GM23338 (cell line): ENCODE measurements around the gene GKN1.

Experiments used
- CREB1 ChIP-seq: fragments of 250-450 bp; sonication (Bioruptor Pico); IDR thresholded peaks from 2 replicates; pipeline ENCODE4 v1.5.0; 2020; ENCODE audit warnings: low read depth, mild to moderate bottlenecking, moderate library complexity
- CTCF ChIP-seq, 2 experiments: fragments of 200-600 bp in 1 of 2; sonication (generic) in 1 of 2; conservative IDR thresholded peaks; 2 replicates each; pipeline versions ENCODE4 v1.5.1 to v1.6.1; 2016 to 2017; ENCODE audit warnings: antibody characterized with exemption in 2 of 2, low read depth in 2 of 2, mild to moderate bottlenecking in 2 of 2, moderate library complexity in 1 of 2
- EZH2 ChIP-seq: fragments of 200-600 bp; sonication (generic); IDR thresholded peaks from one replicate; pipeline ENCODE4 v1.8.0; 2017; ENCODE audit warnings: antibody characterized with exemption, mild to moderate bottlenecking, low read depth; ENCODE audit not compliant: unreplicated experiment
- EZH2phosphoT487 ChIP-seq: fragments of 200-600 bp; sonication (generic); IDR thresholded peaks from one replicate; pipeline ENCODE4 v1.8.1; 2018; ENCODE audit warnings: antibody characterized with exemption; ENCODE audit not compliant: unreplicated experiment
- JUNB ChIP-seq: IDR thresholded peaks from one replicate; pipeline ENCODE4 v1.6.1; 2016; ENCODE audit warnings: antibody characterized with exemption; ENCODE audit not compliant: unreplicated experiment
- POLR2AphosphoS5 ChIP-seq: IDR thresholded peaks from 2 replicates; pipeline ENCODE4 v1.6.1; 2016; ENCODE audit warnings: antibody characterized with exemption, low read depth
- REST ChIP-seq: IDR thresholded peaks from one replicate; pipeline ENCODE4 v1.6.1; 2018; ENCODE audit warnings: antibody characterized with exemption; ENCODE audit not compliant: unreplicated experiment
- STAT1 ChIP-seq: IDR thresholded peaks from one replicate; pipeline ENCODE4 v1.6.1; 2016; ENCODE audit warnings: antibody characterized with exemption; ENCODE audit not compliant: unreplicated experiment

GRCh38 chr2:68964282-68964681 is 10.2 kb upstream of the GKN1 start:
- no peak for TF ChIP-seq EZH2phosphoT487
- TF ChIP-seq POLR2AphosphoS5 = no peak
- TF ChIP-seq CTCF (conservative IDR thresholded peaks at IDR 0.05; ENCODE audit: low read depth in 2 of 2) = no peak
- TF ChIP-seq CREB1 (CRISPR knock-in tag) = no peak
- TF ChIP-seq EZH2 = no peak
- no peak for TF ChIP-seq JUNB
- no peak for TF ChIP-seq REST
- no peak for TF ChIP-seq STAT1
